GM12878 (cell line): ENCODE data around the gene APOLD1. TPM values are rescaled to one million over a fixed set of nuclear protein-coding genes. Genes with fewer than 3 reads are reported as not detected.

ENCODE experiments used
- ATAC-seq: fragments of 200-7000 bp; cut with Tn5 transposase; 3 replicates; pipeline ENCODE4 v1.9.1; 2020; ENCODE audit warnings: mild to moderate bottlenecking, moderate library complexity
- BruUV-seq: library from RNA; stranded (reverse); fragments of 400-500 nt; replicated peaks from 2 replicates; lab custom pipeline; 2021; lab: Mats Ljungman, UMichigan
- CTCF ChIA-PET: fragments of 300-600 bp; sonication (Branson Sonifier 250); formaldehyde crosslinking; extraction: SDS; loops from one replicate; lab custom pipeline; 2021; ENCODE audit warnings: inconsistent platforms; lab: Yijun Ruan, JAX
- POLR2A ChIA-PET: fragments of 350-600 bp; formaldehyde crosslinking; extraction: SDS; loops from one replicate; lab custom pipeline; 2021; ENCODE audit warnings: inconsistent platforms; lab: Charles Lee
- RAD21 ChIA-PET: fragments of 300-600 bp; sonication (Branson Sonifier 250); formaldehyde crosslinking; loops from one replicate; lab custom pipeline; 2023; ENCODE audit warnings: antibody characterized with exemption; ENCODE audit not compliant: unreplicated experiment; lab: Charles Lee
- SMC1A ChIA-PET: fragments of 300-600 bp; sonication (Branson Sonifier 250); formaldehyde crosslinking; loops from one replicate; lab custom pipeline; 2023; ENCODE audit not compliant: unreplicated experiment, uncharacterized antibody; lab: Charles Lee
- DNase-seq: peaks from one replicate; pipeline ENCODE4 v3.0.0-alpha.2; 2011; ENCODE audit warnings: low read depth, low spot score
- FAIRE-seq: peaks from 3 replicates; lab custom pipeline; 2011; peaks lifted over from hg19 to GRCh38; lab: Jason Lieb, UNC
- H2AFZ ChIP-seq: 2 replicates; pipeline ENCODE4 v1.6.0; 2011; ENCODE audit warnings: low read depth, low read length, control low read depth; ENCODE audit not compliant: control insufficient read depth
- H3K27ac ChIP-seq: 2 replicates; pipeline ENCODE4 v1.5.1; 2011; ENCODE audit warnings: control low read depth; ENCODE audit not compliant: control insufficient read depth, insufficient read depth
- H3K27me3 ChIP-seq, 2 experiments: replicated peaks in 1 of 2; 2 replicates each; pipeline versions ENCODE4 v1.6.0 to v1.6.1; 2011; ENCODE audit warnings: low read length in 1 of 2; ENCODE audit not compliant: control insufficient read depth in 2 of 2, insufficient read depth in 2 of 2
- H3K36me3 ChIP-seq, 2 experiments: 2 replicates each; pipeline ENCODE4 v1.5.1; 2011; ENCODE audit warnings: low read length in 1 of 2; ENCODE audit not compliant: control insufficient read depth in 2 of 2, insufficient read depth in 2 of 2
- H3K4me1 ChIP-seq: 2 replicates; pipeline ENCODE4 v1.6.1; 2011; ENCODE audit warnings: mild to moderate bottlenecking, low read length, moderate library complexity, mixed read lengths; ENCODE audit not compliant: control insufficient read depth, insufficient read depth
- H3K4me2 ChIP-seq: 2 replicates; pipeline ENCODE4 v1.6.0; 2011; ENCODE audit warnings: control low read depth; ENCODE audit not compliant: control insufficient read depth, insufficient read depth
- H3K4me3 ChIP-seq: fragments of 200-600 bp; sonication (generic); 2 replicates; pipeline ENCODE4 v1.5.1; 2016
- H3K79me2 ChIP-seq: 2 replicates; pipeline ENCODE4 v1.6.0; 2011; ENCODE audit warnings: low read length; ENCODE audit not compliant: control insufficient read depth, insufficient read depth
- H3K9ac ChIP-seq: 2 replicates; pipeline ENCODE4 v1.8.0; 2011; ENCODE audit warnings: low read length, control low read depth, mixed read lengths; ENCODE audit not compliant: control insufficient read depth, insufficient read depth
- H3K9me3 ChIP-seq: replicated peaks from 3 replicates; pipeline ENCODE4 v1.5.1; 2011; ENCODE audit warnings: mild to moderate bottlenecking, low read length; ENCODE audit not compliant: control insufficient read depth, insufficient read depth
- H4K20me1 ChIP-seq: 2 replicates; pipeline ENCODE4 v1.6.0; 2011; ENCODE audit not compliant: control insufficient read depth, insufficient read depth
- ASH2L ChIP-seq: fragments of 300-600, 200-600 bp; sonication (generic); IDR thresholded peaks from 2 replicates; pipeline ENCODE4 v1.6.1; 2017; ENCODE audit warnings: low read depth, mild to moderate bottlenecking, borderline replicate concordance
- ATF2 ChIP-seq: IDR thresholded peaks from 2 replicates; pipeline ENCODE4 v1.6.1; 2012; ENCODE audit warnings: low read length, inconsistent platforms
- CHD2 ChIP-seq: IDR thresholded peaks from 2 replicates; pipeline ENCODE4 v1.6.1; 2011; ENCODE audit warnings: low read depth, low read length, improper control_type of control experiment, borderline replicate concordance
- CREB1 ChIP-seq: IDR thresholded peaks from 2 replicates; pipeline ENCODE4 v1.6.1; 2012; ENCODE audit warnings: low read depth, mild to moderate bottlenecking, inconsistent platforms
- ELK1 ChIP-seq: IDR thresholded peaks from 2 replicates; pipeline ENCODE4 v1.6.1; 2012; ENCODE audit warnings: low read depth, low read length, improper control_type of control experiment
- ETV6 ChIP-seq, 2 experiments: fragments of 450-650 bp in 1 of 2; IDR thresholded peaks in 1 of 2; conservative IDR thresholded peaks in 1 of 2; 2 replicates each; pipeline ENCODE4 v1.6.1; 2014; ENCODE audit warnings: antibody characterized with exemption in 1 of 2, borderline replicate concordance in 1 of 2, low read depth in 1 of 2, mild to moderate bottlenecking in 1 of 2, moderate library complexity in 1 of 2
- KLF5 ChIP-seq: fragments of 450-650 bp; IDR thresholded peaks from 2 replicates; pipeline ENCODE4 v1.6.1; 2014; ENCODE audit warnings: mild to moderate bottlenecking; ENCODE audit not compliant: partially characterized antibody
- NKRF ChIP-seq: fragments of 450-650 bp; conservative IDR thresholded peaks from 2 replicates; pipeline ENCODE4 v1.6.1; 2017; ENCODE audit warnings: mild to moderate bottlenecking, moderate library complexity
- SMC3 ChIP-seq: IDR thresholded peaks from 2 replicates; pipeline ENCODE4 v1.6.1; 2011; ENCODE audit warnings: low read length, improper control_type of control experiment, borderline replicate concordance
- WGBS: methylation state at CpG from one replicate; pipeline ENCODE4 v1.1.6; 2016; ENCODE audit warnings: low lambda C conversion rate; ENCODE audit not compliant: insufficient replicate concordance, insufficient coverage; ENCODE audit errors: missing lambda C conversion rate; 5-methylcytosine and 5-hydroxymethylcytosine counted together
- in situ Hi-C: fragments of 300-500 bp; cut with MboI; formaldehyde crosslinking; loops from 9 replicates; pipeline ENCODE4 v1.14.3; 2018; ENCODE audit warnings: mixed read lengths
- intact Hi-C: fragments of 100-400 bp; cut with micrococcal nuclease; formaldehyde crosslinking; loops from one replicate; pipeline ENCODE4 v1.14.2; 2022; ENCODE audit not compliant: unreplicated experiment
- polyA plus RNA-seq, 11 experiments: library from polyadenylated mRNA; depleted of rRNA in 4 of 11; unstranded in 6 of 11; stranded (reverse) in 5 of 11; fragments of >200 nt; fragmentation: Nextera tagmentation in 4 of 11; fragmentation: Illumina TruSeq in 1 of 11; extraction: Ambion mirVana in 4 of 11; extraction: Trizol in 1 of 11; gene quantifications; 1 replicate in 1 of 11; 2 replicates in 10 of 11; pipeline versions ENCODE4 v1.2.1 to v1.2.3, GENCODE V29; 2011 to 2016; ENCODE audit warnings: inconsistent platforms in 2 of 11, missing spikeins in 2 of 11, low read depth in 1 of 11
- total RNA-seq, 4 experiments: library from RNA; depleted of rRNA in 3 of 4; stranded (reverse); fragments of >200 nt in 3 of 4; fragmentation: Illumina TruSeq in 1 of 4; extraction: Trizol in 1 of 4; gene quantifications; 2 replicates each; pipeline versions ENCODE4 v1.2.1 to v1.2.3, GENCODE V29; 2013 to 2021

The APOLD1 gene
- total and polyA plus RNA-seq, 10 of the 15 experiments (the other 5 are each of a cell fraction or from before 2014, with no cell fraction given), result 1.1 to 8.9 (median 4.2) TPM

GRCh38 chr12:12770262-12770661 lies 15.2 kb upstream of the APOLD1 start:
- Histone ChIP-seq H3K4me3 (no peak overlapping the region), H3K4me2 (no peak overlapping the region), H3K9me3 (no peaks in the 10 kb centered on the region; the same call in 2 of the 3 replicates), H3K9ac (no peak overlapping the region), H3K79me2 (no peaks in the 10 kb centered on the region), H3K36me3 (no peaks in the 10 kb centered on the region), H3K4me1 (no peaks in the 10 kb centered on the region), H2AFZ (no peak overlapping the region), H4K20me1 (no peaks in the 10 kb centered on the region), H3K27ac (no peak overlapping the region), H3K27me3 (no peaks in the 10 kb centered on the region)
- no peak for ATAC-seq
- no TSS peak for BruUV-seq
- FAIRE-seq, result no peak
- no peak for DNase-seq
- POLR2A ChIA-PET, result interaction anchor here (0.6 kb wide), 1 partner anchor 325 kb away, joined by 3 read pairs; no protein-coding TSS in a partner anchor
- RAD21 ChIA-PET, result no interaction called here
- SMC1A ChIA-PET, result no interaction called here
- no peak for TF ChIP-seq CHD2
- TF ChIP-seq NKRF, result no peak
- TF ChIP-seq ASH2L, result no peak
- no peak for TF ChIP-seq ATF2
- TF ChIP-seq CREB1, result no peak
- TF ChIP-seq SMC3, result no peak
- TF ChIP-seq KLF5, result no peak
- no peak for TF ChIP-seq ELK1
- TF ChIP-seq ETV6 (conservative IDR thresholded peaks at IDR 0.05 in 1 of 2, IDR thresholded peaks at IDR 0.05 in 1 of 2; ENCODE audit: borderline replicate concordance in 1 of 2, low read depth in 1 of 2), result no peak
- in situ Hi-C loops, result no loop called here
- CTCF ChIA-PET, result no interaction called here
- intact Hi-C loops, result no loop called here
- WGBS, result 100% methylated on average over 6 of the region's 6 CpGs
